PC-3 (cell line): ENCODE results near the gene CDK16. TPM values are rescaled to one million over a fixed set of nuclear protein-coding genes. Genes with fewer than 3 reads are reported as not detected.

Experiments
- ATAC-seq: fragments of 200-7000 bp; cut with Tn5 transposase; 2 replicates; pipeline ENCODE4 v1.9.1; 2020; ENCODE audit warnings: mild to moderate bottlenecking, moderate library complexity
- BruUV-seq: library from RNA; stranded (reverse); fragments of 400-500 nt; replicated peaks from 2 replicates; lab custom pipeline; 2021; lab: Mats Ljungman, UMichigan
- CTCF ChIA-PET: fragments of 300-600 bp; sonication (Branson Sonifier 250); formaldehyde crosslinking; loops from one replicate; lab custom pipeline; 2022; ENCODE audit warnings: antibody characterized with exemption; lab: Charles Lee
- POLR2A ChIA-PET: fragments of 300-600 bp; sonication (Branson Sonifier 250); formaldehyde crosslinking; loops from one replicate; lab custom pipeline; 2022; ENCODE audit warnings: antibody characterized with exemption; ENCODE audit not compliant: unreplicated experiment; lab: Charles Lee
- DNase-seq: peaks from one replicate; pipeline ENCODE4 v3.0.0-alpha.2; 2015
- H2AFZ ChIP-seq: fragments of 300-600 bp; sonication (generic); 2 replicates; pipeline ENCODE4 v1.6.0; 2016; ENCODE audit warnings: antibody characterized with exemption, low read length
- H3F3A ChIP-seq: fragments of 300-600 bp; sonication (generic); one replicate; pipeline ENCODE4 v1.6.0; 2017; ENCODE audit warnings: antibody characterized with exemption, low read length, control low read depth, mild to moderate bottlenecking; ENCODE audit not compliant: unreplicated experiment
- H3K27ac ChIP-seq: fragments of 300-600 bp; sonication (generic); 2 replicates; pipeline ENCODE4 v1.5.1; 2016; ENCODE audit warnings: mild to moderate bottlenecking, low read length
- H3K27me3 ChIP-seq: fragments of 300-600 bp; sonication (generic); 2 replicates; pipeline ENCODE4 v1.6.1; 2016; ENCODE audit warnings: low read length, mixed read lengths
- H3K36me3 ChIP-seq: fragments of 300-600 bp; sonication (generic); 2 replicates; pipeline ENCODE4 v1.6.1; 2016; ENCODE audit warnings: low read depth, mixed run types, low read length, mixed read lengths
- H3K4me1 ChIP-seq: fragments of 300-600 bp; sonication (generic); 2 replicates; pipeline ENCODE4 v1.5.1; 2016; ENCODE audit warnings: low read length; ENCODE audit not compliant: insufficient read depth
- H3K4me2 ChIP-seq: fragments of 300-600 bp; sonication (generic); 2 replicates; pipeline ENCODE4 v1.6.0; 2016; ENCODE audit warnings: low read length
- H3K4me3 ChIP-seq: fragments of 300-600 bp; sonication (generic); 2 replicates; pipeline ENCODE4 v1.5.1; 2016; ENCODE audit warnings: mild to moderate bottlenecking, low read length, mixed read lengths
- H3K79me2 ChIP-seq: fragments of 300-600 bp; sonication (generic); 2 replicates; pipeline ENCODE4 v1.6.1; 2017; ENCODE audit warnings: low read length, mixed read lengths
- H3K9ac ChIP-seq: fragments of 300-600 bp; sonication (generic); 2 replicates; pipeline ENCODE4 v1.6.0; 2016; ENCODE audit warnings: mild to moderate bottlenecking, low read length
- H3K9me2 ChIP-seq: fragments of 300-600 bp; sonication (generic); replicated peaks from 2 replicates; pipeline ENCODE4 v1.6.1; 2016; ENCODE audit warnings: mixed run types, low read length, mixed read lengths
- H3K9me3 ChIP-seq: fragments of 300-600 bp; sonication (generic); 2 replicates; pipeline ENCODE4 v1.6.1; 2016; ENCODE audit warnings: low read length, mixed read lengths
- H4K20me1 ChIP-seq: fragments of 300-600 bp; sonication (generic); 2 replicates; pipeline ENCODE4 v1.6.1; 2016; ENCODE audit warnings: low read length, mixed read lengths
- EZH2 ChIP-seq: fragments of 300-600 bp; sonication (generic); IDR thresholded peaks from one replicate; pipeline ENCODE4 v1.6.1; 2017; ENCODE audit warnings: antibody characterized with exemption, mild to moderate bottlenecking, low read length; ENCODE audit not compliant: unreplicated experiment
- EZH2phosphoT487 ChIP-seq: fragments of 300-600 bp; sonication (generic); IDR thresholded peaks from 2 replicates; pipeline ENCODE4 v1.6.1; 2018; ENCODE audit warnings: mild to moderate bottlenecking, antibody characterized with exemption, low read length, borderline replicate concordance
- intact Hi-C: fragments of 100-400 bp; cut with micrococcal nuclease; formaldehyde crosslinking; loops from 2 replicates; pipeline ENCODE4 v1.9.0; 2023
- total RNA-seq: library from RNA; depleted of rRNA; stranded (reverse); fragments of >200 nt; gene quantifications from 2 replicates; pipeline ENCODE4 v1.2.3, GENCODE V29; 2014
- TF ChIP-seq, protein P1 (sequence below): fragments of 300-600 bp; sonication (generic); conservative IDR thresholded peaks from 2 replicates; pipeline ENCODE4 v1.5.1; 2017; ENCODE audit warnings: antibody characterized with exemption, low read depth, mild to moderate bottlenecking, low read length

The CDK16 gene
- total RNA-seq, 1 experiment from 2014 or later, result 155 TPM

- peak; percentile 98 for DNase-seq
- Histone ChIP-seq H3K79me2 (peaks cover 44% of the 10 kb centered on the region), H3K4me1 (peaks cover 34% of the 10 kb centered on the region), H4K20me1 (peaks cover 30% of the 10 kb centered on the region), H3K36me3 (peaks cover 32% of the 10 kb centered on the region), H3K4me2 (peak overlapping the region; percentile 89), H3K27ac (peak overlapping the region; percentile 96), H3F3A (peaks cover 16% of the 10 kb centered on the region), H2AFZ (peak overlapping the region; percentile 91), H3K4me3 (peak overlapping the region; percentile 93), H3K27me3 (no peaks in the 10 kb centered on the region), H3K9me3 (no peaks in the 10 kb centered on the region), H3K9ac (peak overlapping the region; percentile 99), H3K9me2 (no peaks in the 10 kb centered on the region)
- ChIA-PET CTCF (interaction anchor here (1.0 kb wide), 2 partner anchors 18 to 166 kb away, joined by 3 to 7 read pairs; no protein-coding TSS in a partner anchor), POLR2A (interaction anchor here (0.6 to 1.3 kb wide), 4 partner anchors 16 to 231 kb away, joined by 3 to 9 read pairs (median 6); partner anchors contain the start of gene USP11)
- no peak for TF ChIP-seq EZH2
- TF ChIP-seq EZH2phosphoT487, result no peak
- TF ChIP-seq, protein P1, sequence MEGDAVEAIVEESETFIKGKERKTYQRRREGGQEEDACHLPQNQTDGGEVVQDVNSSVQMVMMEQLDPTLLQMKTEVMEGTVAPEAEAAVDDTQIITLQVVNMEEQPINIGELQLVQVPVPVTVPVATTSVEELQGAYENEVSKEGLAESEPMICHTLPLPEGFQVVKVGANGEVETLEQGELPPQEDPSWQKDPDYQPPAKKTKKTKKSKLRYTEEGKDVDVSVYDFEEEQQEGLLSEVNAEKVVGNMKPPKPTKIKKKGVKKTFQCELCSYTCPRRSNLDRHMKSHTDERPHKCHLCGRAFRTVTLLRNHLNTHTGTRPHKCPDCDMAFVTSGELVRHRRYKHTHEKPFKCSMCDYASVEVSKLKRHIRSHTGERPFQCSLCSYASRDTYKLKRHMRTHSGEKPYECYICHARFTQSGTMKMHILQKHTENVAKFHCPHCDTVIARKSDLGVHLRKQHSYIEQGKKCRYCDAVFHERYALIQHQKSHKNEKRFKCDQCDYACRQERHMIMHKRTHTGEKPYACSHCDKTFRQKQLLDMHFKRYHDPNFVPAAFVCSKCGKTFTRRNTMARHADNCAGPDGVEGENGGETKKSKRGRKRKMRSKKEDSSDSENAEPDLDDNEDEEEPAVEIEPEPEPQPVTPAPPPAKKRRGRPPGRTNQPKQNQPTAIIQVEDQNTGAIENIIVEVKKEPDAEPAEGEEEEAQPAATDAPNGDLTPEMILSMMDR, result no peak
- ATAC-seq, result peak; percentile 83
- BruUV-seq, result no TSS peak
- intact Hi-C loops, result loop anchor here (1.0 to 5.0 kb wide), 3 partner anchors 15 to 166 kb away; partner anchors contain the start of gene USP11
Measured at GRCh38 chrX:47217852-47218279, 615 bp upstream of the CDK16 start.

DNA sequence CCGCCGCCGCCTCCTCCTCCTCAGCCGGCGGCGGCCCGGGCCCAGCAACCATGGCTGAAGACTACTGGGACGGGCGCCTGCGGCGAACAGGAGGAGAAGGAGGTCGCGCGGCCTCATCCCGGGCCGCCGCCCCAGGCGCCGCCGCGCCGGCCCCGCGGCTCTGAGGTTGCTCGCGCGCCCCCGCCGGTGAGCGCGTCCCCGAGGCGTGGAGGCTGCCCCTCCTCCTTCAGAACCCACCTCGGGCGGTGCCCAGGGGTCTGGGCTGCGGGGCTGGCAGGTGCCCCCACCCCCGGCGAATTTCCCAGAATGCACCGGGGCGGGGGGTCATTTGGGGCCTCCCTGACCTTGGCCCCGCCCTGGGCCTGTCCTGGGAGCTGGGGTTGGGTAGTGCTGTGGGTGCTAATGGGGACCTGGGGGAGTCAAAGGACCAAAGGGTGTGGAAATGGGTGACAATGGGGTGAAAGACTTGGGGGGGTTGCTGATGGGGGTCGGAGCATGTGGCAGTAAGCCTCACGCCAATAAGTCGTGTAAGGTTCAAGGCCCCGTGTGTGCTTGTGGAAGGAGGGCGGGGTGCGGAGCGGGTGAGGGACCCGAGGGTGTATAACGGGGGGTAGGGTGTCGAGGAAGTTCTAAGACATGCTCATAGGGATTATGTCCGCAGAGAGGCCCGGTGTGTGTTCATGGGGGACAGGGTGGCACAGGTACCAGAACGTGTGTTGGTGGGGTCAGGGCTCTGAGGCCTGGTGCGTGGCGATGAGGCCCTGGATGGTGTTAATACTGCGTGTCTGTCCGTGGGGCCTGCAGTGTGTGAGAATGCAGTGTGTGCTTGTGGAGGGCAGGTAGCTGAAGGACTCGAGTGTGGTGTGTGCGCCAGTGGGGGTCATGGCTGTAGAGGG, 687 bp downstream of the CDK16 start:
- BruUV-seq, result TSS peak; percentile 18
- Histone ChIP-seq H3K79me2 (peaks cover 47% of the 10 kb centered on the region), H3K9ac (peak overlapping the region; percentile 99), H3K4me2 (peak overlapping the region; percentile 89), H3K27me3 (no peaks in the 10 kb centered on the region), H3K4me1 (peaks cover 34% of the 10 kb centered on the region), H3K27ac (peak overlapping the region; percentile 93), H2AFZ (no peak overlapping the region), H3K9me2 (no peaks in the 10 kb centered on the region), H4K20me1 (peaks cover 30% of the 10 kb centered on the region), H3K9me3 (no peaks in the 10 kb centered on the region), H3K36me3 (peaks cover 31% of the 10 kb centered on the region; the same call in 1 of the 2 replicates), H3F3A (peaks cover 16% of the 10 kb centered on the region), H3K4me3 (peak overlapping the region; percentile 93)
- POLR2A ChIA-PET, result no interaction called here
- no peak for DNase-seq
- ATAC-seq, result no peak
- intact Hi-C loops, result loop anchor here (1.0 to 5.0 kb wide), 2 partner anchors 14 to 93 kb away; partner anchors contain the start of gene USP11
- no peak for TF ChIP-seq EZH2
- TF ChIP-seq, protein P1, result no peak
- TF ChIP-seq EZH2phosphoT487, result no peak
- CTCF ChIA-PET, result no interaction called here
